GM21723 (cell line): Measurements from ENCODE around the gene ATP10A.

ENCODE experiments used
- ATAC-seq: cut with Tn5 transposase; IDR thresholded peaks from one replicate; pipeline ENCODE4 v1.9.1; 2021; ENCODE audit warnings: mild to moderate bottlenecking, moderate library complexity; ENCODE audit not compliant: unreplicated experiment

The ATP10A gene

GRCh38 chr15:25830844-25831451, 32.2 kb downstream of the ATP10A start:
- no peak for ATAC-seq

- no peak for ATAC-seq
Measured at GRCh38 chr15:25829073-25829472, 34.1 kb downstream of the ATP10A start.

GRCh38 chr15:25825207-25825606, 37.9 kb downstream of the ATP10A start:
- no peak for ATAC-seq

DNA sequence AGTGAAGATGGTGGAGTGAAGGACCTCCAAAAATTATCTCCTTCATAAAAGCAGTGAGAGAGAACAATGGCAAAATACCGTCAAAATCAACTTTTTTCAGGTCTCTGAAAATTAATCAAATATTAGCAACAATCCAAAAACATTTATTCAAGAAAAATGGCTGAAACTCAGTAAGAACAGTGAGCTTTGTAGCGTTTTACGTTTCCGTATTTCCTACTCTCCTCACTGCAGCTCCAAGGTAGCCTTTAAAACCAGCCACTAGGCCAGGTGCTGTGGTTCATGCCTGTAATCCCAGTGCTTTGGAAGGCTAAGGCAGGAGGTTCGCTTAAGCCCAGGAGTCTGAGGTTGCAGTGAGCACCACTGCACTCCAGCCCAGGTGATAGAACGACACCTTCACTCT, 38.5 kb downstream of the ATP10A start:
- ATAC-seq, result no peak

DNA sequence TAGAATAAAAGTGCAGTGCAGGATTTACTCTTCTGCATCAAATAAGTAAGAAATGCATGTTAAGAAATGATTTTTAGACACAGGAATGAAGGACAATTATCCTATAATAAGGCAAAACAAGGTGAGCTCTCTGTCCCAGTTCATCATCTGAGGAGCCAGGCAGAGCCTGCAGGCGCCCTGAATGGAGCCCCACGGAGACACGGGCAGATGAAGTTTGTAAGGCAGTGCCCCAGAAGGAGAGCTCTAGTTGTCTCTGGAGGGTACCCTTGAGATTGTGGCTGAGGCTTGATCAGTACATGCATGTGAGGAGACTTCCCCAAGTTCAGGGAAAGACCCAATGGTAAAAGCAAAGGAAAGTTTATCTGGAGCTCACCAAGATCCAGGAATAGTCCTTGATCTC, 50.3 kb downstream of the ATP10A start:
- no peak for ATAC-seq

- ATAC-seq, result no peak
Measured at GRCh38 chr15:25812073-25812472, 51.1 kb downstream of the ATP10A start.

DNA sequence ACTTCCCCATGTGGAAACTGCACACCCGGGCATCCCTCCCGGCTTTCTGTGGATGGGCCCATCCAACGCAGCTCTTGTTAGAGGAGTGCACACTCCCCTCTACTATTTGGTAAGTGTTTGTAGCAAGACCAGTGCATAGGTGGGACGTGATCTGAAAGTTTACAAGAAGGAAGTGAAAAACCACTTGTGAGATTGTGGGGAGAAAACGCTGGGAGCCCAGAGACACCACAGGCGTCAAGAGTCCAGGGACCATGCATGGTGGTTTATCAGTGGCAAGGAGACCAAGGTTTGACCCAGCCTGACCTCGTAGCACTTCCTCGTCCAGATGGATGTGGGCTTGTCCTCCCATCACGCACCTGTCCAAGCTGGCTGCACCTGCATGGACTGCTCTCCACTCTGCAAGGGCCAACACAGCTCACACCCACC, 51.6 kb downstream of the ATP10A start:
- peak; percentile 86 for ATAC-seq

- ATAC-seq, result no peak
Measured at GRCh38 chr15:25810631-25811091, 52.5 kb downstream of the ATP10A start.

GRCh38 chr15:25810154-25810553, 53.0 kb downstream of the ATP10A start:
- ATAC-seq, result no peak

- no peak for ATAC-seq
Measured at GRCh38 chr15:25807063-25807462, 56.1 kb downstream of the ATP10A start.

GRCh38 chr15:25805031-25805430, 58.1 kb downstream of the ATP10A start:
- no peak for ATAC-seq

DNA sequence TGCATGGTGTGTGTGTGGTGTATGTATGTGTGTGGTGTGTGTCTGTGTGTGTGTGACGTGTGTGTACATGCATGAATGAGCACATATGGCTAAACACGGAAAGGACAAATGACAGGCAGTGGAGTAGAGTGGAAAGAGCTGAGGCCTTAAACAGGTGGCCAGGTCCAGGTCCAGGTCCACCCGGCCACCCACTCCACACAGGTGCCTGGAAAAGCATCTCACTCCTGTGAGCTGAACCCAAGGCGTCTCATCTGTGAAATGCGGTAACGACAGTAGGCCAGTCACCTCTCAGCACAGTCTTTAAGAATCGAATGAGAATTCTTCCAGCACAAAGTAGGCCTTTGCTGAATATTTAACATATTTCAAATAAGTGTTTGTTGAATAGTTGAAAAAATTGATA, 58.7 kb downstream of the ATP10A start:
- ATAC-seq, result no peak

DNA sequence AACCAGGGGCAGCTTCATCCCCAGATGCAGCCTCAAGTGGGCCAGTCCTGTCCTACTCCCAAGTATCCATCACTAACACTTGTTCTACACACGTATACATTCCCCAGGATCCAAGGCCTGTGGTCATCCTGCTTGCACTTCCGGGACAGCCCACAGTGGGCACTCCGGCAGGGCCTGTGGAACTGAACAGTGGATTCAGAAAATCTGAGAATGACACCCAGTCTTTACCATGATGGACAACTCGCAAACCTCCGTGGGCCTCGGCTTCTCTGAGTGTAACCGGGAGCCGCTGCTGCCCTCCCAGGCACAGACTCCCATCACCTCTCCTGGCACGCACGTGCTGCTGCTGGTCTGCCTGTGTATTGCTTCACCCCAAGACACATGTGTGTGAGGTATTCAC, 59.6 kb downstream of the ATP10A start:
- ATAC-seq, result no peak

DNA sequence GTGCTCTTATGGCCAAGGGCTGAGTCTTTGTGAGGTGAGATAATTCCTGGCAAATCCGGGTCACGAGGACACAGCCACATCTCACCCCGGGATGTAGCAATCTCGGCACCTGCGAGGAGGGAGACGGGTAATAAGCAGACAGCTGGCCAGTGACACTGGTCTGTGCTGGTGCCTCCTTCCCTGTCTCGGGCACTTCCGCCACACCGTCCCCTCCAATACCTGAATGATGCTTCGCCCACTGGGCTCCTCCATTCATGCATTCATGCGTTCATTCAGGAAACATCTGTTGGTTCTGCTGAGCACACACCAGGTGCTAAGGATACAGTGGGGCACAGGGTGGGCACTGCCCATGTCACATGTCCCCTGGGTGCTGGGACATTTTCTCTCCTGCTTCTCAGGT, 60.1 kb downstream of the ATP10A start:
- no peak for ATAC-seq

DNA sequence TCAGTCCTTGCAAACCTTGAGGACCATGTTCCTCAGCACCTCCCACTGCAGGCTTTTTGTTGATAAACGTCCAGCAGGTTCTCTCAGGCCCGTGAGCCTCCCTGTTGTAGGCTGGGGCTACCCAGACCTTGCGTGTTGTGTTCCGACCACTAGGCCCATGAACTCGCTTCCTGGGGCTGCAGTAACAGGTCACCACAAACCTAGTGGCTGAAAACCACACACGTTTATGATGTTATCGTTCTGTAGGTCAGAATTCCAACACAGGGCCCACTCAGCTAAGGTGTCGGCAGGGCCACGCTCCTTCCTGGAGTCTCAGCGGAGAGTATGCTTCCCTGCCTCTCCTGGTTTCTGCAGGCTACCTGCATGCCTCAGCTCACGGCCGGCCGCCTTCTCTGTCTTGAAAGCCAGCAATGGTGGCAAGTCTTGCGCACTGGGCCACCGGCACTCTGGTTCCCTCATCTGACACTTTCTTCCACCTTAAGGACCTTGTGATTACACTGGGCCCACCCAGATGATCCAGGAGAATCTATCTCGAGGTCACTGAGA, 60.8 kb downstream of the ATP10A start:
- ATAC-seq, result no peak

- ATAC-seq, result no peak
Measured at GRCh38 chr15:25801586-25802284, 61.4 kb downstream of the ATP10A start.

DNA sequence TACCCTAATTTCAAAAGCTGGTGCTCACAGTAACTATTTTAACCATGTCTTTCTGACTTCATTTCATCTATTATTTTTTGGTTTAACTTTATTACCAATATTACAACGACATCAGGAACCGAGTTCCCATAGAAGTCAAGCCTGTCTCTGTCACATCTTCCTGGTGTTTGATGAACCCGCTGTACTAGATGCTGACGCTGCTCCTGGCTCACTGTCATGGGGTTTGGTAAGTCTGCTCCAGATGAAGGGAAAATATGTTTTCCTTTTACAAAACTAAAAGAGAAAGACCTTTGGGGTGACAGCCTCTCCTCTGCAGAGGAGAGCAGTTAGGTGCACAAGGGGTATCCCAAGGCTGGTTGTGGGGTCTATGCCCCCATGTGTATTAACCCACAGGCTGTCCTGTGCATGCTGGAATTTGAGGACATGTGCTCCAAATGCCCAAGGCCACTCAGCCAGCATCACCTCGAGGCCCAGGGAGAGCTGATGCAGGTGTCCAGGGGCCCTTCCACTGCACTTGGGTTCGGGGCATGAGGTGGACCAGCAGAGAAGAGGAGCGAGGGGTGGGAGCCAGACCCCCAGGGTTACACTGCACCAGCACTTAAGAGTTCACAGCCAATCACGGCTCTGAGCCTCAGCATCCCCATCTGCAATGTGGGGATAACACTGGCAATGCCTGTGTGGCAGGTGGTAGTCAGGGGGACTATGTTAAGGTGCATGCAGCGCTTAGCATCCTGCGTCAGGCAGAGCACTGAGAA, 62.2 kb downstream of the ATP10A start:
- no peak for ATAC-seq

- no peak for ATAC-seq
Measured at GRCh38 chr15:25799906-25800700, 63.0 kb downstream of the ATP10A start.

DNA sequence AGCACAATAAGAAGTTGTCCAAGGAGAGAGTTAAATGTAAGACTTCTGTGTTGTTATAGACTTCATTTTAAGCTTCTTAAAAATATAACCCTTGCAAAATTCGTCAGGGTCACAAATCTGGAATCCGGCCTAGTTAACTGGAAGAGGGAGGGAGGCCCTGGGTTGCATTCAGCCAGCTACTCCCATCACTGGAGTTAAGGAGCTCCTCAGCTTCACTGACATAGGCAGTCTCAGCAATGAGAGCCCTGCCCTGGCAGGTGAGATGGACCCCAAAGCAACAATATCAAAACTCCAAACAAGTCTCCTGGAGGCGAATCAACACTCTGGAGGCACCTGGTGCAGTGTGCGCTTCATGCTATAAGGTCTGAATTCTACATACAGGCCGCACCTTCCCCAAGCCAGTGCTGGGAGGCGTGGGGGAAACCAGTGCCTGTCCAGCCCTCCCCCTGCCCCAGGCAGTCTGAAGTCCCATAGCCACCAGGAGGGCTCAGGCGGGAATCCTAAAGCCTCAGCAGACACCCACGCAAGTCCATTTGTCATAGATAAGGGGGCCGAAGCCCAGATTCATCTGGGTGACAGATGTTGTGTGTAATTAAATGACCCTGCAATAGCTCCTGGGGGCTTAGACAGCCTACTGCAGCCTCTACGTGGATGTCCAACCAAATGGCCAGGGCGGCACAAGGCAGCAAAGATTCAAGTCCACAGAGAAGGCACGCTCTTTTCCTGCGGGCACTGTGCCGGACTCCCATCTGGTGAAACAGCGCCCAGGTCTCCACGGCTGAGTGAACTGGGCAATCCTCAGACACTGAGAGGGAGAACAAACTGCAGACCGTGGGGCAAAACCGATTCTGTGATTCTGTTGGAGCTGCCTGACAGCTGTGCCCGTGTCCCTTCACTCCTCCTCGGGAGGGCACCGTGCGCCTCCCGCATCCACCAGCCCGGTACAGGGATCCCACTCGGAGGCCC, 64.9 kb downstream of the ATP10A start:
- no peak for ATAC-seq

GRCh38 chr15:25797511-25797935, 65.6 kb downstream of the ATP10A start:
- no peak for ATAC-seq
